AG08395 (cell line): ENCODE measurements around the gene PRR35.

ENCODE experiments used
- DNase-seq: peaks from one replicate; pipeline ENCODE4 v3.0.0; 2012; ENCODE audit warnings: mixed read lengths, low spot score

The PRR35 gene

DNA sequence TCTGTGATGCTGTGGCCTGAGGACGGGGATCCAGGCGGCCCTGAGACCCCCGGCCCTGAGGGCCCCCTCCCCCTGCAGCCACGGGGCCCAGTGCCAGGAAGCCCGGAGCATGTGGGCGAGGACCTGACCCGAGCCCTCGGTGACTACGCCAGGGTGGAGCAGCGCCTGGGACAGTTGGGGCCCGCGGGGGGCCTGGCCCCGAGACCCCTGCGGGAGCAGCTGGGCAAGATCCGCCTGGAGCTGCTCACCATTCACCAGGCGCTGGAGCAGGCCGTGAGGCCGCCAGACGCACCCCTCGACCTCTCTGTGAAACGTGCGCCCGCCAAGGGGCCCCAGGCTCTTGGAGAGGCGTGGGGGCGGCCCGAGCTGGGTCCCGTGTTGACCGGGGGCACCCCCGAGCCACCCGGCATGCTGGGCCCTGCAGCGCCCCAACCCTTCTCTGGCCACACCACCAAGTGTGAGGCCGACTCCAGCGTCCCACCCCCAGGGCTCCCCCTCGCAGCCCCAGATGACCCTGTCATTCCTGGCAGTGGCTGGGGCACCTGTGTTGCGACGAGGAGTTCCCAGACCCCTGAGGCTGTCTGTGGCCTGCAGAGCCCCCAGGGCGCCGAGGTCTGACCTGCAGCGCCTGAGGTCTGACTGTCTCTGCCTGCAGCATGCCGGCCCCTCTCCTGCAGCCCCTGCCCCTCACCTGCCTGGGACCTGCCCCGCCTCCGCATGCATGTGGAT, 4.7 kb downstream of the PRR35 start:
- no peak for DNase-seq

DNA sequence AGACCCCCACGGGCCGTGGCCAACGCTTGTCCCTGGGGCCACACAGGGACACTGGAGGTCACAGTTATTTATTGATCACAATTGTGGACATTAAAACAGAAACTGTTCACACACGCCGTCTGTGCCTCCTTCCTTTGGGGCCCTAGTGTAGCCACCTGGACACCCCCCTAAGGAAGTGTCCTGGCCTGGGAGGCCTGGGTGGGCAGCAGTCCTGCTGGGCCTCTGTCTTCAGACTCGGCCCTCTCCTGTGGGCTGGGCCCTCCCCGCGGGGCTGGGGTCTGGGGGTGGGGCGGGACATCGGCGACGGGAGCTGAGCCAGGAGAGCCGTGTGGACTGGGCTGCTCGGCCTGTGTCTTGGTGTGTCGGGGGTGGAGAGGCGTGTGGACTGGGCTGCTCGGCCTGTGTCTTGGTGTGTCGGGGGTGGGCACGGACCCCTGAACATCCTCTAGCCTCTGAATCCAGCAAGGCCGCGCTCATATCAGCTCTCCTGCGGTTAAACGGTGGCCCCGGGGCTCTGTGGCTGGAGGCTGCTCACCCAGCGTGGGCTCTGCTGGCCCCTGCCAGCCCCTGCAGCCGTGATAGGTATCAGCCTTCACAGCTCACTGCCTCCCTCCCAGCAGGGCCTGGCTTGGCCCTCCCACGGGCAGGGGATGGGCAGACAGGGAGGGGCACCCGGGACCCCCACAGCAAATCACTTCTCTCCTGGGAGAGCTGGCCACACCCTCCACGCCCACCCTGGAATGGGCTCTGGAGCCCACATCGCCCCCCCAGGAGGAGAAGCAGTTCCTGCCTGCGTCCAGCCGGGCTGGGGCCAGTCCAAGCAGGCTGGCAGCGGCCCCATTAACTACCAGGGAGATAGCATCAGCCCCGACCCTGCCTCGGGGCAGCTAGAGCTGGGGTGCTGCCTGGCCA, 5.5 kb downstream of the PRR35 start:
- no peak for DNase-seq

GRCh38 chr16:566475-567372, 6.5 kb downstream of the PRR35 start, which contains the start of gene NHLRC4:
TSS of gene NHLRC4 (plus strand) at chr16:567005. CDS start at chr16:568048, 1,043 bp downstream.
- DNase-seq: peak; percentile 67

DNA sequence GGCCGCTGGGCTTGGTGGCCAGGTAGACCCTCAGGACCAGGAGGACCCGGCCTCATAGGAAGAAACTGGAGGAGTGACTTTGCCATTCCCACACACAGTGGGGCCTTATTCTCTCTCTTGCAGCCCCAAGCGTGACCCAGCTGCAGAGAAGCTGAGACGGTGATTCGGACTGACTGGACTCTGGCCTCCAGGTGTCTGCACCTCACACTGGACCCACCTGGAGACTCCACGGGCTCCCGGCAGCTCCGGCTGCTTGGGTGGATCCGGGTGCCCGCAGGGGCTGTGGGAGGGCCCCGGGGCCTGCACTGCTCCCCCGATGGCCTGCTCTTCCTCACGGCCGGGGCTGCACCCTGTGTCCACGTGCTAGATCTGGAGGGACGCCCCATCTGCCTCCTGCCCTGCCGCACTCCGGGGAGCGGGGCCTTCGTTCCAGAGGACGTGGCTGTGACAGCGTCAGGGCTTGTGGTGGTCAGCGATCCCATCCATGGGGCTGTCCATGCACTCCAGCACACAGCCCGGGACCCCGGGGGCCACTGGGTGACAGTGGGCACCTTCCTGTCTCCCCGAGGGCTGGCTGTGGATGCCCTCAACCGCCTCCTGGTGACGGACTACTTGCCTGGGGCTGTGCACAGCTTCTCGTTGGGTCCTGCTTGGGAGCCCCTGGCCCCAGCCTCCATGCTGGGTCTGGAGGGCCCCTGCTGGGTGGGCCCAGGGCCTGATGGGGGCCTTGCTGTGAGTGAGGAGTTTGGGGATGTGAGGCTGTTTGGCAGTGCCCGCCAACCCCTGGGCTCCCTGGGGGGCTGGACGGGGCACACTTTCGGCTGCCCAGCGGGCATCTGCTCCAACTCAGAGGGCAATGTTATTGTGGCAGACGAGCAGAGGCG, 7.4 kb downstream of the PRR35 start:
- DNase-seq: no peak

DNA sequence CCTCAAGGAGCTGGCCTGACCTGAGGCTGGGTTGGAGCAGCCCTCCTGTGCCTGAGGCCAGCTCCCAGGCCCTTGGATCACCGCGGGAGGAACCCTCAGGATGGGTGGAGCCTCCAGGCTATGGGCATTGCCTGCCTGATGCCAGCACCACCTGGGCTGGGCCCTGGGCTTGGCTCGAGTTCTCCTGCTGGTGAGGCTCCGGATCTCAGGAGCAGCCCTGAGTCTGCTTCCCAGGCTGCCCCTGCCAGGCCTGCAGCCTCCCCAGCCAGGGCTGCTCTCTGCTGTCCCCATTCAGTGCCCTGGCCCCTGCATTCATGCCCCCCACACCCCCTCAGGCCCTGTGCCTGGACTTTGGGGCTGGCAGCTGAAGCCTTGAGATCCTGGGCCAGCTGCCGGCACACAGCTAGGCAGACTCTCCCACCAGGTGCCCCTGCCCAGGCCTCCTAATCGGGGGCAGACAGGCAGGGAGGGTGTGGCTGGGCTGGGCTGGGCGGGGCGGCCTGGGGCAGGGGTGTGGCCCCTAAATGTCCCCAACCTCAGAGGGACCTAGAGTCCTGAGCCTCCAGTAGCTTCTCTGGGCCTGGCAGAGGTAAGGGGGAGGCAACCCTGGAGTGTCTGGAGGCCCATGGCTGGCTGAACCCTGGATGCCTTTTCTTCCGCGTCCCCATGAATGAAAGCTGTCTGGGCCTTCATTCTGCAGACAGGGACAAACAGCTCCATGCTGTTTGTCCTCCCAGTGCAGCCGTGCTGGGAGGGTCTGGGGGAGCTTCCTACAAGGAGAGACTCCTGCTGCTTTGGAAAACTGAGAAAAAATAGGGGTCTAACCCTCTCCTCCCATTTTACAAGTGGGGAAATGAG, 8.4 kb downstream of the PRR35 start:
- no peak for DNase-seq

DNA sequence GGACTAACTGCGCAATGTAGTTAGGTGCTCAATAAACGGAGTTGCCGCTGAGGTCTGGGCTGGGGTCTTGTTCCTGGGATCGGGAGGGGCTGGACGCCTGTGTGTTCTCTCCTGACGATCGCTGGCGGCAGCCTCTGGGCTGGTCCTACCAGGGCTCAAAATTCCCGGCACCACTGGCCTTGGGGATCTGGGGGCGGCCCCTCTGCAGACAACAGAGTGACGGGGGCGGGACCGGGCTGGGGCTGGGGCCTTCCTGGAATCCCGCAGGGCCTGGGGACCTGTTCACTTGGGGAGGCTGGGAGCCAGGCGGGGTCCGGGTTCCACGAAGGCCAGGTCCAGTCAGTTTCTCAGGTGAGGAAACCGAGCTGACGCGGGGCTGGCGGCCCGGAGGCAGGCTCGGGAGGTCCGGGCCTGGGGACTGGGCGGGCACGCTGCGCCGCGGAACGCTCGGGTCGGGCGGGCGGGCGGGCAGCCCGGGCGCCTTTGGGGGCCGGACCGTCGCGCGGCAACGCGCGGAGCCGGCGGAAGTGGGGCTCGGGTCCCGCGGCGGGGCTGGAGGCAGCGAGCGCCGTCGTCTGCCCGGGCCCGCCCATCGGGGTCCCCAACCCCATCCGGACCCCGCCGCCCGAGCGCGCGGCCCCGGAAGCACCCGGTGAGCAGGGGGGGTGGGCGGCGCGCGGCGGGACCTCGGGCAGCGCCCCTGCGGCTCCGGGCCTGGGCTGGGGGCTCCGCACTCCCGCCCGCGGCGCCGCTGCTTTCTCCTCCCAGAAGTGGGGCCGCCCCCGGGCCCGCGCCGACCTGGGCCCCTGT, 9.5 kb downstream of the PRR35 start, which contains the start of gene PIGQ:
PIGQ (plus strand) TSS at position 524 of the 810 bp plus-strand sequence. CDS start 4,107 bp downstream, outside the sequence.
- peak; percentile 89 for DNase-seq

DNA sequence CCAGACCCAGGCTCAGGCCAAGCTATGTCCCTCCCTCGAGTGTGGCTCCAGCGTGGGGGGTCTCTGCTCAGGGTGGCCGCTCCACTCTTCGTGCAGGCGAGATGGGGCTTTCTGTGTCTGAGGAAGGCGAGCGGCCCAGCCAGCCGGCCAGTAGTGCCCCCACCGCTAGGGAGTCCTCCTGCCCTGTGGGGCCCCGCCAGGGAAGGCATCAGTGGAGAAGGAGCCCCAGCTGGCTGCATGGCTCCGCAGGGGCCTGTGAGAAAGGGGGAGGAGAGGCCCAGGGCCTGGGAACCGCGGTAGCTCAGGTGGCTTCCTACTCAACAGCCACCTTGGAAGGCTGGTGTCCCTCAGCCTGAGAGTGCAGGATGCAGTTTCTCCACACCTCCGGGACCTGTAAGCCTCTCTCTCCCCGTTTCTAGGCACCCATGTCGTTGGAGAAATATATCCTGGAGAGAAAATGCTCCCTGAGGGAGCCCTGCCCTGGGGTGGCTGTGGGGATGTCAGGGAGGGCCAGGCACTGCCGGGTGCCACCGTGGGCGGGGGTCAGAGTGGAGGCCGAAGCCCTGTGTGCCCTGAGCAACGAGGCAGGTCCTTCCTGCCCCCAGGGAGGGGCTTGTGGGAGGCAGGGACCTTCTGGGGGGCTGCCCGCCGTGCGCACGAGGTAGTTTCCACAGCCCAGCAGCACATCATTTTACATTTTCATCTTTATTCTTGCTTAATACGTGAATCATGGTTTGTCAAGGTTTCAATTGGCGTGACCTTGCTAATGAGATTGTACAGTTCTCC, 12.9 kb downstream of the PRR35 start:
- DNase-seq: no peak

- DNase-seq: no peak
These were observed 14.0 kb downstream of the PRR35 start for GRCh38 chr16:574021-574760.

- no peak for DNase-seq
These were observed 15.4 kb downstream of the PRR35 start for GRCh38 chr16:575354-576196.

DNA sequence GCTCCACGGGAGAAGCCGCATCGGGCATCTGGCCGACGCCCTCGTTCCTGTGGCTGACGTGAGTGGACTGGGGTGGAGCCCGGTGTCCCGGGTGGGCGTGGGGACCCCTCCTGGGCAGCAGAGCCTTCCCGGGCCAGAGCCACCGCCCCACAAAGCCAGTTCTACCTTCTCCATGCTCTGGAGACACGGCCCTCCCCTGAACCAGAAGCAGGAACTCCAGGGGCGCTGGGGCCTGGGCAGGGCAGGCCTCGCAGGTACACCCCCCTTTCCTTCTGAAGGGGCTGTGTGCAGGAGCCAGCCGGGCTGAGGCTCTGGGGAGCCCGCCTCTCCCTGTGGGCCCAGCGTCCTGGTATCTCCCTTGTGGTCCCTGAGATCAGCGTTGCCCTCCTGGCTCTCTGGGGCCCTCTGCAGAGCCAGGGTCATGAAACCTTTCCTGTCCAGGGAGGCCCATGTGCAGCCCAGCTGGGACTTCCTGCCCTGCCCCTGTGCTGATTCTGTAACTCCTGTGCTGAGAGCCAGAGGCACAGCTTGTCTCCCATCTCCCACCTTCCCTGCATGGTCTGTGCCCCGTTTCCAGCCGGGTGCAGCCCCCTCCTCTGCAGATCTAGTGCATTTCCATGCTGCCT, 16.1 kb downstream of the PRR35 start:
- no peak for DNase-seq

DNA sequence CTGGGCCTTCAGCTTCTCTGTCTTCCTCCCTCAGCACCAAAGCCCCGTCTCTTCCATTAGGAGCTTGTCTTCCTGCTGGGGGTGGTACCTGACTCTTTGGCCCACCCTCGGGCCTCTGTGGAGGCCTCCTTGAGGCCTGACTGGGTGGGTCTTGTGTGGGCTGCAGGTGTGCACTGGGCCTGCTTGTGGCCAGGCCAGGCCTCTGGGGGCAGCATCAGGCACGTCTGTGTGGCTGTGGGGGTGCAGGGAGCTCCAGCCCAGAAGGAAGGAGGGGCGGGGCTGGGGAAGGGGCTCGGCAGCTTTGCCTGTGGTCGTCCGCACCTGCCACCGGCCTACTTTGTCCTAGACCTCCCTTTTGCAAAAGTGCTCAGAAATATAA, 16.6 kb downstream of the PRR35 start:
- no peak for DNase-seq

DNA sequence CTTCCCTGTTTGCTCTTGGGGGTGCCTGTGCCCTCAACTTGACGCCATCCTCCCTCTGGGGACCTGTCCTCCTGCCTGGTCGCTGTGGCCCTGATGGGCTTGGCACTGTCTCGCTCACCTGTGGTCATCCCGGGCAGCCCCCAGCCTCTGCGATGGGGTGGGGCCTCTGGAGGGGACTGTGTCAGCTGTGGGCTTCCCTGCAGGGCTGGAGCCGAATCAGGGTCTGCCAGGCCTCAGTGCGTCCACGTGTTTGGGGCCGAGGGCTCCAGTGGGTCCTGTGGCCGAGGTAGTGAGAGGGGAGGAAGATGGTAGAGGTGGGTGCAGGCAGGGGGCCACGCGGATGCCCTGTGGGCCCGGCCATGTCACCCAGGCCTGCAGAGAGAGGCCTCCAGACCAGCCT, 17.6 kb downstream of the PRR35 start:
- no peak for DNase-seq

GRCh38 chr16:578232-578869, 18.2 kb downstream of the PRR35 start:
- DNase-seq: no peak

- DNase-seq: peak; percentile 54
These were observed 18.7 kb downstream of the PRR35 start for GRCh38 chr16:578870-579405.
